Astrocyte (in vitro differentiated cells and primary cell): ENCODE results near the gene MEGF10. TPM values are rescaled to one million over a fixed set of nuclear protein-coding genes. Genes with fewer than 3 reads are reported as not detected.
"Not testable (repeated sequence)": the region's sequence is repeated elsewhere in the genome, so short reads cannot be mapped to it uniquely, and the experiment has no call there.

Experiments
- DNase-seq: peaks from one replicate; pipeline ENCODE4 v3.0.0-alpha.2; 2010; ENCODE audit warnings: low read depth
- FAIRE-seq: peaks from 2 replicates; lab custom pipeline; 2011; peaks lifted over from hg19 to GRCh38; lab: Jason Lieb, UNC
- H2AFZ ChIP-seq: 2 replicates; pipeline ENCODE4 v1.6.0; 2012; ENCODE audit warnings: low read depth, low read length, inconsistent platforms
- H3K27ac ChIP-seq: 2 replicates; pipeline ENCODE4 v1.5.1; 2011; ENCODE audit warnings: low read depth, low read length, inconsistent platforms
- H3K27me3 ChIP-seq: 2 replicates; pipeline ENCODE4 v1.6.0; 2011; ENCODE audit warnings: low read length, inconsistent platforms; ENCODE audit not compliant: insufficient read depth
- H3K36me3 ChIP-seq: 2 replicates; pipeline ENCODE4 v1.5.1; 2011; ENCODE audit warnings: low read length, inconsistent platforms; ENCODE audit not compliant: insufficient read depth
- H3K4me1 ChIP-seq: 2 replicates; pipeline ENCODE4 v1.5.1; 2011; ENCODE audit warnings: low read length, inconsistent platforms; ENCODE audit not compliant: insufficient read depth
- H3K4me2 ChIP-seq: 2 replicates; pipeline ENCODE4 v1.6.0; 2012; ENCODE audit warnings: low read length, inconsistent platforms
- H3K4me3 ChIP-seq: 2 replicates; pipeline ENCODE4 v1.5.1; 2011; ENCODE audit warnings: low read depth, mild to moderate bottlenecking, low read length, inconsistent platforms; ENCODE audit not compliant: insufficient read depth
- H3K79me2 ChIP-seq: 2 replicates; pipeline ENCODE4 v1.6.0; 2012; ENCODE audit warnings: mild to moderate bottlenecking, low read length, inconsistent platforms; ENCODE audit not compliant: insufficient read depth
- H3K9ac ChIP-seq: 2 replicates; pipeline ENCODE4 v1.6.0; 2012; ENCODE audit warnings: mild to moderate bottlenecking, low read length, inconsistent platforms
- H3K9me3 ChIP-seq: 2 replicates; pipeline ENCODE4 v1.5.1; 2012; ENCODE audit warnings: low read depth, mild to moderate bottlenecking, low read length, inconsistent platforms; ENCODE audit not compliant: insufficient read depth
- H4K20me1 ChIP-seq: 2 replicates; pipeline ENCODE4 v1.6.0; 2012; ENCODE audit warnings: low read length, inconsistent platforms; ENCODE audit not compliant: insufficient read depth
- H3K27ac Mint-ChIP-seq: one replicate; pipeline ENCODE4 v1.8.0; 2021; ENCODE audit warnings: mild to moderate bottlenecking, mixed read lengths; ENCODE audit not compliant: unreplicated experiment
- H3K27me3 Mint-ChIP-seq: one replicate; pipeline ENCODE4 v1.8.0; 2021; ENCODE audit warnings: low read depth, mixed read lengths; ENCODE audit not compliant: unreplicated experiment
- H3K36me3 Mint-ChIP-seq: one replicate; pipeline ENCODE4 v1.8.0; 2021; ENCODE audit warnings: low read depth, mixed read lengths; ENCODE audit not compliant: unreplicated experiment
- H3K4me1 Mint-ChIP-seq: one replicate; pipeline ENCODE4 v1.8.0; 2021; ENCODE audit warnings: low read depth, mixed read lengths; ENCODE audit not compliant: unreplicated experiment
- H3K4me3 Mint-ChIP-seq: one replicate; pipeline ENCODE4 v1.8.0; 2021; ENCODE audit warnings: mild to moderate bottlenecking, moderate library complexity, mixed read lengths; ENCODE audit not compliant: unreplicated experiment
- H3K9me3 Mint-ChIP-seq: one replicate; pipeline ENCODE4 v1.8.0; 2021; ENCODE audit warnings: mild to moderate bottlenecking, mixed read lengths; ENCODE audit not compliant: unreplicated experiment
- CTCF ChIP-seq: IDR thresholded peaks from 2 replicates; pipeline ENCODE4 v1.5.1; 2011; ENCODE audit warnings: low read depth, mild to moderate bottlenecking, inconsistent platforms, low read length, moderate library complexity; ENCODE audit not compliant: insufficient read depth
- EZH2 ChIP-seq: IDR thresholded peaks from 2 replicates; pipeline ENCODE4 v1.6.1; 2012; ENCODE audit warnings: mild to moderate bottlenecking, low read length, inconsistent platforms; ENCODE audit not compliant: insufficient read depth
- total RNA-seq: library from RNA; stranded (reverse); gene quantifications from 2 replicates; pipeline ENCODE4 v1.2.1, GENCODE V29; 2021

Gene MEGF10
- total RNA-seq, 1 donor from 2014 or later: 15.8 TPM

- Histone ChIP-seq H3K36me3 (no peaks in the 10 kb centered on the region), H3K4me2 (no peak overlapping the region), H3K4me3 (no peak overlapping the region), H2AFZ (no peak overlapping the region), H3K9ac (no peak overlapping the region), H3K9me3 (no peaks in the 10 kb centered on the region), H3K27me3 (no peaks in the 10 kb centered on the region), H4K20me1 (no peaks in the 10 kb centered on the region), H3K27ac (no peak overlapping the region), H3K79me2 (no peaks in the 10 kb centered on the region), H3K4me1 (no peaks in the 10 kb centered on the region)
- TF ChIP-seq EZH2 (no peak), CTCF (no peak)
- peaks cover 6% of the 10 kb centered on the region for H3K36me3 Mint-ChIP-seq
- H3K4me1 Mint-ChIP-seq: peaks cover 20% of the 10 kb centered on the region
- H3K27me3 Mint-ChIP-seq: no peaks in the 10 kb centered on the region
- peak; percentile 69 for DNase-seq
- peaks cover 16% of the 10 kb centered on the region for H3K9me3 Mint-ChIP-seq
- H3K4me3 Mint-ChIP-seq: peak overlapping the region; percentile 9
- FAIRE-seq: peak; percentile 84
- peak overlapping the region; percentile 92 for H3K27ac Mint-ChIP-seq
Measured at GRCh38 chr5:127254729-127255284, 35.8 kb upstream of the MEGF10 start.

GRCh38 chr5:127256886-127257597, 33.6 kb upstream of the MEGF10 start:
- no peak overlapping the region for H3K4me3 Mint-ChIP-seq
- no peak overlapping the region for H3K4me2 ChIP-seq
- H4K20me1 ChIP-seq: no peaks in the 10 kb centered on the region
- H3K27ac Mint-ChIP-seq: no peak overlapping the region
- no peak for FAIRE-seq
- H3K9me3 ChIP-seq: no peaks in the 10 kb centered on the region
- peaks cover 16% of the 10 kb centered on the region for H3K9me3 Mint-ChIP-seq
- H3K4me1 ChIP-seq: no peaks in the 10 kb centered on the region
- no peaks in the 10 kb centered on the region for H3K36me3 ChIP-seq
- H3K9ac ChIP-seq: no peak overlapping the region
- no peak overlapping the region for H2AFZ ChIP-seq
- H3K27me3 Mint-ChIP-seq: no peaks in the 10 kb centered on the region
- no peak overlapping the region for H3K27ac ChIP-seq
- H3K36me3 Mint-ChIP-seq: peaks cover 6% of the 10 kb centered on the region
- no peaks in the 10 kb centered on the region for H3K79me2 ChIP-seq
- no peak for DNase-seq
- no peaks in the 10 kb centered on the region for H3K27me3 ChIP-seq
- peaks cover 24% of the 10 kb centered on the region for H3K4me1 Mint-ChIP-seq
- H3K4me3 ChIP-seq: no peak overlapping the region
- TF ChIP-seq CTCF (no peak), EZH2 (no peak)

- Histone ChIP-seq H3K9ac (no peak overlapping the region), H3K79me2 (no peaks in the 10 kb centered on the region), H3K27ac (no peak overlapping the region), H3K9me3 (no peaks in the 10 kb centered on the region), H2AFZ (no peak overlapping the region), H3K4me3 (no peak overlapping the region), H4K20me1 (no peaks in the 10 kb centered on the region), H3K4me2 (no peak overlapping the region), H3K4me1 (no peaks in the 10 kb centered on the region), H3K27me3 (no peaks in the 10 kb centered on the region), H3K36me3 (no peaks in the 10 kb centered on the region)
- no peak overlapping the region for H3K27ac Mint-ChIP-seq
- H3K36me3 Mint-ChIP-seq: peaks cover 6% of the 10 kb centered on the region
- TF ChIP-seq EZH2 (no peak), CTCF (no peak)
- FAIRE-seq: no peak
- H3K27me3 Mint-ChIP-seq: no peaks in the 10 kb centered on the region
- peaks cover 6% of the 10 kb centered on the region for H3K9me3 Mint-ChIP-seq
- H3K4me1 Mint-ChIP-seq: peaks cover 14% of the 10 kb centered on the region
- DNase-seq: no peak
- no peak overlapping the region for H3K4me3 Mint-ChIP-seq
Measured at GRCh38 chr5:127260686-127261085, 29.9 kb upstream of the MEGF10 start.

- H3K79me2 ChIP-seq, H3K27me3 Mint-ChIP-seq, H3K9me3 ChIP-seq, H3K27ac Mint-ChIP-seq, H3K9ac ChIP-seq, DNase-seq, H3K4me3 ChIP-seq, H4K20me1 ChIP-seq, H3K27me3 ChIP-seq, H3K27ac ChIP-seq, H2AFZ ChIP-seq, H3K4me1 Mint-ChIP-seq, FAIRE-seq, H3K4me1 ChIP-seq, H3K4me3 Mint-ChIP-seq, H3K36me3 Mint-ChIP-seq, H3K4me2 ChIP-seq, H3K36me3 ChIP-seq: not testable (repeated sequence)
- peaks cover 11% of the 10 kb centered on the region for H3K9me3 Mint-ChIP-seq
Measured at GRCh38 chr5:127265473-127265872, 25.1 kb upstream of the MEGF10 start.
